PC-9 (cell line): ENCODE measurements around the gene USP53. TPM values are rescaled to one million over a fixed set of nuclear protein-coding genes. Genes with fewer than 3 reads are reported as not detected.

ENCODE experiments used
- BruUV-seq: library from RNA; stranded (reverse); fragments of 400-500 nt; replicated peaks from 2 replicates; lab custom pipeline; 2021; lab: Mats Ljungman, UMichigan
- CTCF ChIA-PET: fragments of 300-600 bp; sonication (Branson Sonifier 250); formaldehyde crosslinking; loops from one replicate; lab custom pipeline; 2022; ENCODE audit warnings: antibody characterized with exemption; lab: Charles Lee
- POLR2A ChIA-PET: fragments of 300-600 bp; sonication (Branson Sonifier 250); formaldehyde crosslinking; loops from one replicate; lab custom pipeline; 2022; ENCODE audit warnings: antibody characterized with exemption; ENCODE audit not compliant: unreplicated experiment; lab: Charles Lee
- DNase-seq, 2 experiments: peaks; one replicate each; pipeline versions ENCODE4 v3.0.0 to v3.0.0-alpha.2; 2015 to 2022; ENCODE audit warnings: mixed read lengths in 1 of 2
- H2AFZ ChIP-seq: fragments of 200-600 bp; sonication (generic); 2 replicates; pipeline ENCODE4 v1.8.1; 2017; ENCODE audit warnings: antibody characterized with exemption
- H3F3A ChIP-seq: fragments of 200-600 bp; sonication (generic); 2 replicates; pipeline ENCODE4 v1.8.1; 2017; ENCODE audit warnings: antibody characterized with exemption, mild to moderate bottlenecking, low read depth; ENCODE audit not compliant: insufficient read depth
- H3K27ac ChIP-seq: fragments of 200-600 bp; sonication (generic); 2 replicates; pipeline ENCODE4 v1.6.1; 2016; ENCODE audit warnings: mixed run types
- H3K27me3 ChIP-seq: fragments of 200-600 bp; sonication (generic); 2 replicates; pipeline ENCODE4 v1.6.1; 2016; ENCODE audit warnings: low read depth, mixed run types; ENCODE audit not compliant: insufficient read depth
- H3K36me3 ChIP-seq: fragments of 200-600 bp; sonication (generic); 2 replicates; pipeline ENCODE4 v1.6.1; 2016; ENCODE audit warnings: low read depth, mixed run types
- H3K4me1 ChIP-seq: fragments of 200-600 bp; sonication (generic); replicated peaks from 2 replicates; pipeline ENCODE4 v1.6.1; 2016; ENCODE audit warnings: mixed run types; ENCODE audit not compliant: insufficient read depth
- H3K4me2 ChIP-seq: fragments of 200-600 bp; sonication (generic); 2 replicates; pipeline ENCODE4 v1.6.1; 2017; ENCODE audit warnings: mixed run types
- H3K4me3 ChIP-seq: fragments of 200-600 bp; sonication (generic); 2 replicates; pipeline ENCODE4 v1.6.1; 2016; ENCODE audit warnings: mixed run types
- H3K79me2 ChIP-seq: fragments of 200-600 bp; sonication (generic); 2 replicates; pipeline ENCODE4 v1.6.1; 2017; ENCODE audit warnings: low read depth, mixed run types
- H3K9me2 ChIP-seq: fragments of 200-600 bp; sonication (generic); 2 replicates; pipeline ENCODE4 v1.8.1; 2017; ENCODE audit warnings: mild to moderate bottlenecking; ENCODE audit not compliant: insufficient read depth
- H3K9me3 ChIP-seq: fragments of 200-600 bp; sonication (generic); 2 replicates; pipeline ENCODE4 v1.8.1; 2016; ENCODE audit warnings: low read depth; ENCODE audit not compliant: insufficient read depth
- H4K20me1 ChIP-seq: fragments of 200-600 bp; sonication (generic); 2 replicates; pipeline ENCODE4 v1.8.1; 2017; ENCODE audit not compliant: insufficient read depth
- CTCF ChIP-seq: fragments of 200-600 bp; sonication (generic); conservative IDR thresholded peaks from 2 replicates; pipeline ENCODE4 v1.6.1; 2017; ENCODE audit warnings: mixed run types, antibody characterized with exemption, mild to moderate bottlenecking, moderate library complexity
- EZH2 ChIP-seq: fragments of 200-600 bp; sonication (generic); IDR thresholded peaks from 2 replicates; pipeline ENCODE4 v1.8.0; 2017; ENCODE audit warnings: antibody characterized with exemption, low read depth
- intact Hi-C: fragments of 100-400 bp; cut with micrococcal nuclease; formaldehyde crosslinking; loops from one replicate; pipeline ENCODE4 v1.10.0; 2022; ENCODE audit not compliant: unreplicated experiment
- total RNA-seq: library from RNA; stranded (reverse); gene quantifications from 2 replicates; pipeline ENCODE4 v1.2.3, GENCODE V29; 2021

USP53 gene
- total RNA-seq, 1 experiment from 2014 or later = 19.3 TPM

GRCh38 chr4:119189638-119190037, 22.9 kb upstream of the USP53 start:
- Histone ChIP-seq H2AFZ (no peak overlapping the region), H3K9me3 (no peaks in the 10 kb centered on the region), H3K4me3 (no peak overlapping the region), H3K27ac (no peak overlapping the region), H3K27me3 (no peaks in the 10 kb centered on the region), H3K79me2 (no peaks in the 10 kb centered on the region), H3F3A (no peaks in the 10 kb centered on the region), H3K36me3 (no peaks in the 10 kb centered on the region), H3K9me2 (no peaks in the 10 kb centered on the region), H4K20me1 (no peaks in the 10 kb centered on the region), H3K4me1 (no peaks in the 10 kb centered on the region), H3K4me2 (no peak overlapping the region)
- intact Hi-C loops = no loop called here
- ChIA-PET CTCF (no interaction called here), POLR2A (no interaction called here)
- TF ChIP-seq CTCF = no peak
- no peak for TF ChIP-seq EZH2
- BruUV-seq = no TSS peak
- DNase-seq = no peak

GRCh38 chr4:119190354-119190753, 22.2 kb upstream of the USP53 start:
- H3K79me2 ChIP-seq = no peaks in the 10 kb centered on the region
- POLR2A ChIA-PET = no interaction called here
- no peak overlapping the region for H3K27ac ChIP-seq

GRCh38 chr4:119191505-119191904, 21.0 kb upstream of the USP53 start:
- POLR2A ChIA-PET = no interaction called here
- H3K9me3 ChIP-seq = no peaks in the 10 kb centered on the region; the same call in 1 of the 2 replicates
- no peaks in the 10 kb centered on the region for H4K20me1 ChIP-seq
- BruUV-seq = no TSS peak
- H3K27me3 ChIP-seq = no peaks in the 10 kb centered on the region
- CTCF ChIA-PET = no interaction called here
- no peak overlapping the region for H2AFZ ChIP-seq
- H3K4me1 ChIP-seq = no peaks in the 10 kb centered on the region
- TF ChIP-seq EZH2 (no peak), CTCF (no peak)
- DNase-seq = no peak
- no peaks in the 10 kb centered on the region for H3K79me2 ChIP-seq
- no peak overlapping the region for H3K27ac ChIP-seq
- no peak overlapping the region for H3K4me2 ChIP-seq
- H3K4me3 ChIP-seq = no peak overlapping the region
- no peaks in the 10 kb centered on the region for H3K9me2 ChIP-seq
- H3F3A ChIP-seq = no peaks in the 10 kb centered on the region
- intact Hi-C loops = no loop called here
- no peaks in the 10 kb centered on the region for H3K36me3 ChIP-seq

More at GRCh38 chr4:119190354-119190753, 22.2 kb upstream of the USP53 start:
- no TSS peak for BruUV-seq
- intact Hi-C loops = no loop called here
- Histone ChIP-seq H3F3A (no peaks in the 10 kb centered on the region), H3K4me1 (no peaks in the 10 kb centered on the region), H3K36me3 (no peaks in the 10 kb centered on the region), H3K4me3 (no peak overlapping the region), H3K4me2 (no peak overlapping the region), H2AFZ (no peak overlapping the region), H4K20me1 (no peaks in the 10 kb centered on the region), H3K9me2 (no peaks in the 10 kb centered on the region), H3K27me3 (no peaks in the 10 kb centered on the region), H3K9me3 (no peaks in the 10 kb centered on the region)
- CTCF ChIA-PET = no interaction called here
- TF ChIP-seq CTCF (no peak), EZH2 (no peak)
- DNase-seq = no peak
